Upper lobe of left lung (tissue), 4 donors: ENCODE results near the gene LRP1B.

Experiments used
- CTCF ChIP-seq, 6 experiments: fragments of 450-650 bp in 4 of 6; fragments of 200-600 bp in 2 of 6; sonication (generic) in 2 of 6; IDR thresholded peaks; one replicate each; pipeline ENCODE4 v1.5.1; 2016 to 2019; ENCODE audit warnings: antibody characterized with exemption in 6 of 6
- EP300 ChIP-seq, 4 donors: sonication (generic); formaldehyde crosslinking; IDR thresholded peaks; one replicate each; pipeline ENCODE4 v1.5.1; 2017; ENCODE audit warnings: antibody characterized with exemption in 4 of 4, control low read depth in 2 of 4
- POLR2A ChIP-seq, 4 donors: fragments of 450-650 bp; IDR thresholded peaks; one replicate each; pipeline ENCODE4 v1.5.1; 2016 to 2017; ENCODE audit warnings: antibody characterized with exemption in 4 of 4, mild to moderate bottlenecking in 2 of 4
- POLR2AphosphoS5 ChIP-seq, 2 donors: sonication (generic); formaldehyde crosslinking; IDR thresholded peaks; one replicate each; pipeline ENCODE4 v1.5.1; 2017; ENCODE audit warnings: antibody characterized with exemption in 2 of 2

- TF ChIP-seq POLR2AphosphoS5 (IDR thresholded peaks at IDR 0.05) = no peak
- TF ChIP-seq CTCF (IDR thresholded peaks at IDR 0.05) = no peak
- TF ChIP-seq EP300 (IDR thresholded peaks at IDR 0.05) = no peak
- no peak for TF ChIP-seq POLR2A (IDR thresholded peaks at IDR 0.05)
Measured at GRCh38 chr2:140604096-140604495, 1526.7 kb downstream of the LRP1B start.
